Measurements from ENCODE around the gene ERRFI1. TPM values are rescaled to one million over a fixed set of nuclear protein-coding genes. Genes with fewer than 3 reads are reported as not detected.

The ERRFI1 gene
- total RNA-seq, 1 donor from 2014 or later = 44.8 TPM

DNA sequence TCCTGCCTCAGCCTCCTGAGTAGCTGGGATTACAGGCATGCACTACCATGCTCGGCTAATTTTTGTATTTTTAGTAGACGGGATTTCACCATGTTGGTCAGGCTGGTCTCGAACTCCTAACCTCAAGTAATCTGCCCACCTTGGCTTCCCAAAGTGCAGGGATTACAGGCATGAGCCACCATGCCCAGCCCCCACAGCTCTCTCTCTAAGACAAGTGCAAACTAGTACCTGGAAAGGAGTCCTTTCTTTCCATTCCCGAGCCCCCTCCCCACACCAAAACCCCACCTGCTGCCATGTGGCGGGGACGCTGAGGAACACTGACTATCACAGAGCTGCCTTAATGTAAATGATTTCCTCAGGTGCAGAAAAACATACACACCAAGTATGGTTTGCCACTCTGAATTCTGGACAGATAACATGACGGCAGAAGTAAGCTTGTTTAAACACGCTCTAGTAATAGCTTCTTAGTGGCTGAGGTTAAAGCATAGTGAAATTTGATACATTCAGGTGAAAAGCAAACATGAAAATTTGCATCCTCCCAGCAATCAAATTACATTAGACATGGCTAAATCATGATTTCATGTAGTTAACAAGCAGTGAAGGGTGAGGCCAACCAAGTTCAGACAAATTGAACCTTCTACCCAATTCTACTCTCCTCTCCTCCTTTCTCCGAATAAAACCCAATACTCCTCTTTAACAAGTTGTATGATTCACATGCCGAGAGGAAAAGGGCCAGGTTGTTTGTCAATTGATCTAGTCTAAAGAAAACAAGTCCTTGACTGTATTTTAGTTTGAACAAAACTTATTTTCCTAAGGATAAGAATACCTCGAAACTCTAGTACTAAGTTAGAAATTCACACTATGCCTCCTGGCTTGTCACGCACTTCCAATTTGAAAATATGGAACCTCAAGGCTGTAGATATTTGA is 19.8 kb downstream of the ERRFI1 start:
- Histone ChIP-seq H3K4me2 (no peak overlapping the region), H3K4me3 (no peak overlapping the region), H3K4me1 (peaks cover 12% of the 10 kb centered on the region), H2AFZ (replicated peaks) (no peak overlapping the region), H3K9me3 (ENCODE audit: low read depth) (no peaks in the 10 kb centered on the region), H3K79me2 (ENCODE audit: low read depth) (no peaks in the 10 kb centered on the region), H3K9ac (no peak overlapping the region), H4K20me1 (ENCODE audit: low read depth) (no peaks in the 10 kb centered on the region), H3K27ac (no peak overlapping the region), H3K36me3 (no peaks in the 10 kb centered on the region), H3F3A (ENCODE audit: low read depth) (no peaks in the 10 kb centered on the region), H3K27me3 (no peaks in the 10 kb centered on the region)
- no peak overlapping the region for H3K27ac Mint-ChIP-seq
- no peaks in the 10 kb centered on the region for H3K27me3 Mint-ChIP-seq (ENCODE audit: insufficient read depth, low read depth)
- peaks cover 5% of the 10 kb centered on the region for H3K36me3 Mint-ChIP-seq
- H3K4me3 Mint-ChIP-seq = no peak overlapping the region
- H3K4me1 Mint-ChIP-seq = peaks cover 14% of the 10 kb centered on the region
- DNase-seq (ENCODE audit: low spot score) = no peak
- TF ChIP-seq EZH2phosphoT487 (IDR thresholded peaks at IDR 0.05) (no peak), EZH2 (IDR thresholded peaks at IDR 0.05) (no peak)
- TF ChIP-seq, protein P1, sequence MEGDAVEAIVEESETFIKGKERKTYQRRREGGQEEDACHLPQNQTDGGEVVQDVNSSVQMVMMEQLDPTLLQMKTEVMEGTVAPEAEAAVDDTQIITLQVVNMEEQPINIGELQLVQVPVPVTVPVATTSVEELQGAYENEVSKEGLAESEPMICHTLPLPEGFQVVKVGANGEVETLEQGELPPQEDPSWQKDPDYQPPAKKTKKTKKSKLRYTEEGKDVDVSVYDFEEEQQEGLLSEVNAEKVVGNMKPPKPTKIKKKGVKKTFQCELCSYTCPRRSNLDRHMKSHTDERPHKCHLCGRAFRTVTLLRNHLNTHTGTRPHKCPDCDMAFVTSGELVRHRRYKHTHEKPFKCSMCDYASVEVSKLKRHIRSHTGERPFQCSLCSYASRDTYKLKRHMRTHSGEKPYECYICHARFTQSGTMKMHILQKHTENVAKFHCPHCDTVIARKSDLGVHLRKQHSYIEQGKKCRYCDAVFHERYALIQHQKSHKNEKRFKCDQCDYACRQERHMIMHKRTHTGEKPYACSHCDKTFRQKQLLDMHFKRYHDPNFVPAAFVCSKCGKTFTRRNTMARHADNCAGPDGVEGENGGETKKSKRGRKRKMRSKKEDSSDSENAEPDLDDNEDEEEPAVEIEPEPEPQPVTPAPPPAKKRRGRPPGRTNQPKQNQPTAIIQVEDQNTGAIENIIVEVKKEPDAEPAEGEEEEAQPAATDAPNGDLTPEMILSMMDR (IDR thresholded peaks at IDR 0.05) = no peak
- no peaks in the 10 kb centered on the region for H3K9me3 Mint-ChIP-seq

DNA sequence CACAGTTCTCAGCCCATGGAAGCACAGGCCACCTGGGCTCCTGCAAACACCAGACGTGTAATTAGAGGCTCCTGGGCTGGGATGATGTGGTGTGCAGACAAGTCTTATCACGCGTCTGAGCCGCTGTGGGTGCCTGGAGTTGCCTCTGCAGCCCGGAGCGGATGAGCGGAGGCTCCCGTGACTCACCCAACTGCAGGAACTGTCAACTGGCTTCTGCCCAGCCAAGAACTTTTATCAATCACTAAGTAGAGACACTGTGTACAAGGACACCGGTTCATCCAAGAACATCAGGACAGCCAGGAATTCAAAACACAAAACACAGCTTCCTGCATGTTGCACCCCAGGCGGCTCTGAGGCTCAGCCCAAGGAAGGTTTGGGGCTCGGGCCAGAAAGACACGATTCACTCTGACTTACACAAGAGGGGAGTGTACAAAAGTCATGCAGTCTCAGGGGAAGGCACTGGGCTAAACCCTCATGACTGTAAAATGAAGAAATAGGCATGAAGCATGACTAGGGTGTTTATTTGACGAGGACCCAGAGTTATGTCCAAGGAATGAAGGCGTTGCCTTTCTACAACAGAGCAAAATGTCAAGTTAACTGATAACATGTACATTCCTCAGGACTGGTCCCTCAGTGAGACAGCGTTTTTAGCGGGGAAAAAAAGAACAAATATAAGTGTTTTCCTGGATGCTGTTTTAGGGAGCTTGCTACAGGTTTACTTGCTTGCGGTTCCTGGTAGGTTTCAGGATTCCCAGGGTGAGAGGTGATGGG is 21.1 kb downstream of the ERRFI1 start:
- Histone ChIP-seq H3F3A (ENCODE audit: low read depth) (no peaks in the 10 kb centered on the region), H3K36me3 (no peaks in the 10 kb centered on the region), H3K27ac (no peak overlapping the region), H3K4me3 (no peak overlapping the region), H3K9ac (no peak overlapping the region), H3K4me1 (peaks cover 12% of the 10 kb centered on the region), H3K4me2 (peak overlapping the region; percentile 7), H3K27me3 (no peaks in the 10 kb centered on the region), H2AFZ (replicated peaks) (no peak overlapping the region), H3K79me2 (ENCODE audit: low read depth) (no peaks in the 10 kb centered on the region), H3K9me3 (ENCODE audit: low read depth) (no peaks in the 10 kb centered on the region), H4K20me1 (ENCODE audit: low read depth) (no peaks in the 10 kb centered on the region)
- peaks cover 5% of the 10 kb centered on the region for H3K36me3 Mint-ChIP-seq
- no peak overlapping the region for H3K4me3 Mint-ChIP-seq
- no peak for DNase-seq (ENCODE audit: low spot score)
- H3K27ac Mint-ChIP-seq = no peak overlapping the region
- no peaks in the 10 kb centered on the region for H3K9me3 Mint-ChIP-seq
- H3K27me3 Mint-ChIP-seq (ENCODE audit: insufficient read depth, low read depth) = no peaks in the 10 kb centered on the region
- H3K4me1 Mint-ChIP-seq = peaks cover 14% of the 10 kb centered on the region
- TF ChIP-seq EZH2phosphoT487 (IDR thresholded peaks at IDR 0.05) = no peak

DNA sequence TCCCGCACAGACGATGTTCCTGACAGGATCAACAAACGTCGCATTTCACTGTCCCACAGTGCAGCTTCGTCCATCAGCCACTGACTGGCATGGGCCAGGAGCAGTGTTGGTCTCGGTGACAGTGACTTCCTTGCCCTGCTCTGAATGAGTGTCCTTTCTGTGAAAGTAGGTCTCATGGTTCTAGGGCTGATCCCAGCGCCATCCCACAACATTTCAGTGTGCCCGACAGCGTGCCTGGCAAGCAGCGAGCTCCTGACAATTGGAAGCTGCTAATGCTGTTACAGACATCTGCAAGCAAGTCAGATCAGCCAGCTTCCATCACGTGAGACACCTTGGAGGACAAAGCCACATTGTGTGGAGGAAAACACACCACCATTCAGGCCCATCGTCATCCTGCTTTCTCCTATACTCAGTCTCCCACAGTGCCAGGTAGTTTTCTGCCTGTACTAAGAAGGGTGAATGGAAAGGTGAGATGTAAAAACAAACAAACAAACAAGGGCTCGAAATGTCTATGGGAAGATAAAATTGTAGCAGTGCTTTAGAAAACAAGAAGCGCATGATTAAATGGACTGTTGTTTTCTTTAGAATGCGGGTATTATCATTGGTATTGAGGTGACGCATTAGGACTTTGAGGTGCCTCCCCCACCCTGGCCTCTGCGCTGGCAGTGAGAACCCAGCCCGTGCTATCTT is 21.9 kb downstream of the ERRFI1 start:
- H3K4me3 Mint-ChIP-seq = no peak overlapping the region
- Histone ChIP-seq H3K9ac (no peak overlapping the region), H3F3A (ENCODE audit: low read depth) (no peaks in the 10 kb centered on the region), H3K4me1 (peaks cover 12% of the 10 kb centered on the region), H3K9me3 (ENCODE audit: low read depth) (no peaks in the 10 kb centered on the region), H2AFZ (replicated peaks) (no peak overlapping the region), H3K4me3 (no peak overlapping the region), H3K27me3 (no peaks in the 10 kb centered on the region), H3K36me3 (no peaks in the 10 kb centered on the region), H3K4me2 (peak overlapping the region; percentile 7), H3K27ac (no peak overlapping the region), H4K20me1 (ENCODE audit: low read depth) (no peaks in the 10 kb centered on the region), H3K79me2 (ENCODE audit: low read depth) (no peaks in the 10 kb centered on the region)
- H3K27me3 Mint-ChIP-seq (ENCODE audit: insufficient read depth, low read depth) = no peaks in the 10 kb centered on the region
- no peak for TF ChIP-seq EZH2 (IDR thresholded peaks at IDR 0.05)
- TF ChIP-seq, protein P1 (IDR thresholded peaks at IDR 0.05) = no peak
- no peak for TF ChIP-seq EZH2phosphoT487 (IDR thresholded peaks at IDR 0.05)
- H3K4me1 Mint-ChIP-seq = peaks cover 14% of the 10 kb centered on the region
- H3K9me3 Mint-ChIP-seq = no peaks in the 10 kb centered on the region
- no peak overlapping the region for H3K27ac Mint-ChIP-seq
- H3K36me3 Mint-ChIP-seq = peaks cover 5% of the 10 kb centered on the region
- DNase-seq (ENCODE audit: low spot score) = peak; percentile 42
